Liver (tissue), 9 donors: ENCODE data around the gene SLC11A2. TPM values are rescaled to one million over a fixed set of nuclear protein-coding genes. Genes with fewer than 3 reads are reported as not detected.

Experiments used
- DNase-seq: peaks from one replicate; pipeline ENCODE4 v3.0.0-alpha.2; 2017; ENCODE audit warnings: low spot score
- H3K27ac ChIP-seq, 2 donors: one replicate each; pipeline ENCODE4 v1.7.0; 2013; ENCODE audit warnings: inconsistent platforms in 2 of 2, low read length in 2 of 2, control low read depth in 1 of 2, low read depth in 1 of 2, mild to moderate bottlenecking in 1 of 2
- H3K27me3 ChIP-seq, 4 donors: one replicate each; pipeline versions ENCODE4 v1.6.1 to v1.7.0; 2013; ENCODE audit warnings: low read length in 3 of 4, inconsistent platforms in 1 of 4, mild to moderate bottlenecking in 1 of 4, moderate library complexity in 1 of 4; ENCODE audit not compliant: control insufficient read depth in 4 of 4, insufficient read depth in 4 of 4
- H3K36me3 ChIP-seq, 4 donors: one replicate each; pipeline versions ENCODE4 v1.6.1 to v1.7.0; 2013; ENCODE audit warnings: low read length in 3 of 4, mild to moderate bottlenecking in 3 of 4, low read depth in 1 of 4, moderate library complexity in 1 of 4; ENCODE audit not compliant: control insufficient read depth in 4 of 4, insufficient read depth in 3 of 4
- H3K4me1 ChIP-seq, 4 donors: one replicate each; pipeline versions ENCODE4 v1.6.1 to v1.7.0; 2013; ENCODE audit warnings: low read length in 3 of 4, mild to moderate bottlenecking in 3 of 4, moderate library complexity in 1 of 4; ENCODE audit not compliant: control insufficient read depth in 4 of 4, insufficient read depth in 4 of 4
- H3K4me3 ChIP-seq, 3 donors: one replicate each; pipeline versions ENCODE4 v1.6.1 to v1.7.0; 2013; ENCODE audit warnings: low read length in 3 of 3, control low read depth in 1 of 3, low read depth in 1 of 3, mild to moderate bottlenecking in 1 of 3
- H3K9ac ChIP-seq, 2 donors: one replicate each; pipeline ENCODE4 v1.7.0; 2013; ENCODE audit warnings: low read length in 2 of 2, mild to moderate bottlenecking in 2 of 2, moderate library complexity in 2 of 2, control low read depth in 1 of 2, low read depth in 1 of 2
- H3K9me3 ChIP-seq, 4 donors: one replicate each; pipeline versions ENCODE4 v1.6.1 to v1.7.0; 2013; ENCODE audit warnings: low read length in 3 of 4; ENCODE audit not compliant: control insufficient read depth in 4 of 4
- CTCF ChIP-seq: fragments of 150-350 bp; IDR thresholded peaks from 2 replicates; pipeline ENCODE4 v1.5.1; 2017; ENCODE audit warnings: improper control_type of control experiment, low read depth, low read length; ENCODE audit not compliant: missing input control
- EGR1 ChIP-seq, 2 donors: IDR thresholded peaks; 2 replicates each; pipeline ENCODE4 v1.6.1; 2016 to 2018; ENCODE audit warnings: antibody characterized with exemption in 2 of 2, low read depth in 2 of 2
- FOXA1 ChIP-seq: IDR thresholded peaks from 2 replicates; pipeline ENCODE4 v1.6.1; 2016; ENCODE audit warnings: antibody characterized with exemption
- FOXA2 ChIP-seq: IDR thresholded peaks from 2 replicates; pipeline ENCODE4 v1.6.1; 2016; ENCODE audit warnings: antibody characterized with exemption
- GABPA ChIP-seq, 2 donors: IDR thresholded peaks in 1 of 2; conservative IDR thresholded peaks in 1 of 2; 2 replicates each; pipeline ENCODE4 v1.6.1; 2016; ENCODE audit warnings: antibody characterized with exemption in 2 of 2, mild to moderate bottlenecking in 1 of 2, moderate library complexity in 1 of 2
- HNF4A ChIP-seq, 2 donors: conservative IDR thresholded peaks; 2 replicates each; pipeline ENCODE4 v1.6.1; 2016; ENCODE audit warnings: antibody characterized with exemption in 2 of 2, mild to moderate bottlenecking in 2 of 2
- HNF4G ChIP-seq: IDR thresholded peaks from 2 replicates; pipeline ENCODE4 v1.6.1; 2016; ENCODE audit warnings: antibody characterized with exemption
- JUND ChIP-seq, 2 donors: IDR thresholded peaks; 2 replicates each; pipeline ENCODE4 v1.6.1; 2016; ENCODE audit warnings: antibody characterized with exemption in 2 of 2
- MAX ChIP-seq: IDR thresholded peaks from 2 replicates; pipeline ENCODE4 v1.6.1; 2016; ENCODE audit warnings: antibody characterized with exemption
- NR2F2 ChIP-seq: IDR thresholded peaks from 2 replicates; pipeline ENCODE4 v1.6.1; 2016; ENCODE audit warnings: antibody characterized with exemption
- RAD21 ChIP-seq, 2 donors: IDR thresholded peaks; 2 replicates each; pipeline ENCODE4 v1.6.1; 2016; ENCODE audit warnings: antibody characterized with exemption in 2 of 2, mild to moderate bottlenecking in 2 of 2
- RXRA ChIP-seq, 2 donors: IDR thresholded peaks; 2 replicates each; pipeline ENCODE4 v1.6.1; 2017 to 2018; ENCODE audit warnings: antibody characterized with exemption in 2 of 2, mild to moderate bottlenecking in 1 of 2
- SP1 ChIP-seq: IDR thresholded peaks from 2 replicates; pipeline ENCODE4 v1.6.1; 2018; ENCODE audit warnings: antibody characterized with exemption, mild to moderate bottlenecking
- TAF1 ChIP-seq: conservative IDR thresholded peaks from 2 replicates; pipeline ENCODE4 v1.6.1; 2016; ENCODE audit warnings: antibody characterized with exemption, mild to moderate bottlenecking
- YY1 ChIP-seq: IDR thresholded peaks from 2 replicates; pipeline ENCODE4 v1.6.1; 2016; ENCODE audit warnings: antibody characterized with exemption, mild to moderate bottlenecking
- ZBTB33 ChIP-seq: IDR thresholded peaks from 2 replicates; pipeline ENCODE4 v1.6.1; 2016; ENCODE audit warnings: antibody characterized with exemption
- WGBS: extraction: QIAGEN DNeasy Blood & Tissue Kit; methylation state at CpG from one replicate; pipeline ENCODE4 v1.1.7; 2013; 5-methylcytosine and 5-hydroxymethylcytosine counted together
- polyA plus RNA-seq, 2 donors: library from polyadenylated mRNA; stranded (reverse) in 1 of 2; unstranded in 1 of 2; fragments of 200-250 nt in 1 of 2; fragments of >200 nt in 1 of 2; fragmentation: Nextera tagmentation in 1 of 2; extraction: Ambion mirVana in 1 of 2; gene quantifications; one replicate each; pipeline versions ENCODE4 v1.2.1 to v1.2.3, GENCODE V29; 2013 to 2015
- total RNA-seq, 2 donors: library from RNA; depleted of rRNA; stranded (reverse); fragments of >200 nt; gene quantifications; one replicate each; pipeline ENCODE4 v1.2.3, GENCODE V29; 2014
- TF ChIP-seq, protein P1 (sequence below): IDR thresholded peaks from 2 replicates; pipeline ENCODE4 v1.6.1; 2016; ENCODE audit warnings: antibody characterized with exemption
- TF ChIP-seq, protein P2 (sequence below): IDR thresholded peaks from 2 replicates; pipeline ENCODE4 v1.6.1; 2016; ENCODE audit warnings: antibody characterized with exemption, mild to moderate bottlenecking
- donor health status: healthy.
- donor health status: healthy.
- donor health status: healthy.
- donor health status: healthy.
- donor health status: healthy.

Gene SLC11A2
- total and polyA plus RNA-seq, 4 donors = 15.2 to 108 (median 52.2) TPM

- no peaks in the 10 kb centered on the region for H3K27me3 ChIP-seq
- no peak overlapping the region for H3K4me3 ChIP-seq
- no peak for DNase-seq
- H3K27ac ChIP-seq = peak overlapping the region in 1 of 2 donors; percentile 31
- TF ChIP-seq HNF4A (conservative IDR thresholded peaks at IDR 0.05) (no peak), CTCF (no peak), FOXA2 (no peak), RAD21 (IDR thresholded peaks at IDR 0.05) (no peak), GABPA (IDR thresholded peaks at IDR 0.05 in 1 of 2, conservative IDR thresholded peaks at IDR 0.05 in 1 of 2) (no peak), SP1 (no peak), YY1 (no peak), HNF4G (no peak), JUND (IDR thresholded peaks at IDR 0.05) (no peak), TAF1 (no peak), RXRA (IDR thresholded peaks at IDR 0.05) (no peak), FOXA1 (no peak), MAX (no peak), EGR1 (IDR thresholded peaks at IDR 0.05; ENCODE audit: low read depth in 2 of 2) (no peak), ZBTB33 (no peak), NR2F2 (no peak)
- TF ChIP-seq, protein P1, sequence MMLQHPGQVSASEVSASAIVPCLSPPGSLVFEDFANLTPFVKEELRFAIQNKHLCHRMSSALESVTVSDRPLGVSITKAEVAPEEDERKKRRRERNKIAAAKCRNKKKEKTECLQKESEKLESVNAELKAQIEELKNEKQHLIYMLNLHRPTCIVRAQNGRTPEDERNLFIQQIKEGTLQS = no peak
- TF ChIP-seq, protein P2, sequence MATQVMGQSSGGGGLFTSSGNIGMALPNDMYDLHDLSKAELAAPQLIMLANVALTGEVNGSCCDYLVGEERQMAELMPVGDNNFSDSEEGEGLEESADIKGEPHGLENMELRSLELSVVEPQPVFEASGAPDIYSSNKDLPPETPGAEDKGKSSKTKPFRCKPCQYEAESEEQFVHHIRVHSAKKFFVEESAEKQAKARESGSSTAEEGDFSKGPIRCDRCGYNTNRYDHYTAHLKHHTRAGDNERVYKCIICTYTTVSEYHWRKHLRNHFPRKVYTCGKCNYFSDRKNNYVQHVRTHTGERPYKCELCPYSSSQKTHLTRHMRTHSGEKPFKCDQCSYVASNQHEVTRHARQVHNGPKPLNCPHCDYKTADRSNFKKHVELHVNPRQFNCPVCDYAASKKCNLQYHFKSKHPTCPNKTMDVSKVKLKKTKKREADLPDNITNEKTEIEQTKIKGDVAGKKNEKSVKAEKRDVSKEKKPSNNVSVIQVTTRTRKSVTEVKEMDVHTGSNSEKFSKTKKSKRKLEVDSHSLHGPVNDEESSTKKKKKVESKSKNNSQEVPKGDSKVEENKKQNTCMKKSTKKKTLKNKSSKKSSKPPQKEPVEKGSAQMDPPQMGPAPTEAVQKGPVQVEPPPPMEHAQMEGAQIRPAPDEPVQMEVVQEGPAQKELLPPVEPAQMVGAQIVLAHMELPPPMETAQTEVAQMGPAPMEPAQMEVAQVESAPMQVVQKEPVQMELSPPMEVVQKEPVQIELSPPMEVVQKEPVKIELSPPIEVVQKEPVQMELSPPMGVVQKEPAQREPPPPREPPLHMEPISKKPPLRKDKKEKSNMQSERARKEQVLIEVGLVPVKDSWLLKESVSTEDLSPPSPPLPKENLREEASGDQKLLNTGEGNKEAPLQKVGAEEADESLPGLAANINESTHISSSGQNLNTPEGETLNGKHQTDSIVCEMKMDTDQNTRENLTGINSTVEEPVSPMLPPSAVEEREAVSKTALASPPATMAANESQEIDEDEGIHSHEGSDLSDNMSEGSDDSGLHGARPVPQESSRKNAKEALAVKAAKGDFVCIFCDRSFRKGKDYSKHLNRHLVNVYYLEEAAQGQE = no peak
- H3K36me3 ChIP-seq = peaks cover 0 to 2% (median 0%) of the 10 kb centered on the region in 4 donors
- H3K9ac ChIP-seq = no peak overlapping the region
- WGBS = 79% methylated on average over 6 of the region's 6 CpGs
- H3K9me3 ChIP-seq = no peaks in the 10 kb centered on the region
- H3K4me1 ChIP-seq = peaks cover 0 to 18% (median 9%) of the 10 kb centered on the region in 4 donors
Measured at GRCh38 chr12:50979369-50980052, 46.7 kb downstream of the SLC11A2 start.
